ENCODE data around the gene PGS1.

PGS1 gene

GRCh38 chr17:78381601-78382232 is 3.3 kb downstream of the PGS1 start:
- peaks cover 76% of the 10 kb centered on the region for H3K79me2 ChIP-seq (ENCODE audit: insufficient read depth, low read length)
- no peak overlapping the region for H3K4me3 ChIP-seq (ENCODE audit: insufficient read depth, low read length, poor library complexity, severe bottlenecking)
- no peaks in the 10 kb centered on the region for H3F3A ChIP-seq (ENCODE audit: insufficient read depth)
- H2AFZ ChIP-seq (ENCODE audit: low read depth, low read length, severe bottlenecking), result no peak overlapping the region
- H3K9me3 ChIP-seq (ENCODE audit: insufficient read depth, low read length), result no peaks in the 10 kb centered on the region
- H3K9me2 ChIP-seq (replicated peaks; ENCODE audit: insufficient read depth, low read length), result no peaks in the 10 kb centered on the region
- H4K20me1 ChIP-seq (ENCODE audit: low read depth, low read length), result no peaks in the 10 kb centered on the region; the same call in 1 of the 2 replicates
- no peak overlapping the region for H3K27ac ChIP-seq (ENCODE audit: low read depth, low read length)
- no peaks in the 10 kb centered on the region for H3K36me3 ChIP-seq (ENCODE audit: low read length)
- no peak overlapping the region for H3K4me2 ChIP-seq (ENCODE audit: low read depth, low read length, poor library complexity, severe bottlenecking)
- no peak for TF ChIP-seq EZH2phosphoT487 (conservative IDR thresholded peaks at IDR 0.05; ENCODE audit: low read length)
- TF ChIP-seq CTCF (IDR thresholded peaks at IDR 0.05; ENCODE audit: insufficient read depth, low read length, poor library complexity, severe bottlenecking), result no peak
- H3K9ac ChIP-seq (ENCODE audit: low read length), result no peak overlapping the region
- no peaks in the 10 kb centered on the region for H3K27me3 ChIP-seq (ENCODE audit: low read length)

GRCh38 chr17:78383725-78384471 is 5.4 kb downstream of the PGS1 start:
- Histone ChIP-seq H3K9me2 (replicated peaks; ENCODE audit: insufficient read depth, low read length) (no peaks in the 10 kb centered on the region), H3K27ac (ENCODE audit: low read depth, low read length) (no peak overlapping the region), H3K27me3 (ENCODE audit: low read length) (no peaks in the 10 kb centered on the region), H3K79me2 (ENCODE audit: insufficient read depth, low read length) (peaks cover 94% of the 10 kb centered on the region), H4K20me1 (ENCODE audit: low read depth, low read length) (no peaks in the 10 kb centered on the region; the same call in 1 of the 2 replicates), H3K4me2 (ENCODE audit: low read depth, low read length, poor library complexity, severe bottlenecking) (no peak overlapping the region), H3K4me3 (ENCODE audit: insufficient read depth, low read length, poor library complexity, severe bottlenecking) (no peak overlapping the region), H3K9ac (ENCODE audit: low read length) (no peak overlapping the region), H3K36me3 (ENCODE audit: low read length) (no peaks in the 10 kb centered on the region), H2AFZ (ENCODE audit: low read depth, low read length, severe bottlenecking) (no peak overlapping the region), H3F3A (ENCODE audit: insufficient read depth) (peaks cover 11% of the 10 kb centered on the region), H3K9me3 (ENCODE audit: insufficient read depth, low read length) (no peaks in the 10 kb centered on the region)
- TF ChIP-seq CTCF (IDR thresholded peaks at IDR 0.05; ENCODE audit: insufficient read depth, low read length, poor library complexity, severe bottlenecking), result no peak
- no peak for TF ChIP-seq EZH2phosphoT487 (conservative IDR thresholded peaks at IDR 0.05; ENCODE audit: low read length)

- no peaks in the 10 kb centered on the region for H3K9me3 ChIP-seq (ENCODE audit: insufficient read depth, low read length)
- H3K27ac ChIP-seq (ENCODE audit: low read depth, low read length), result no peak overlapping the region
- H3K4me3 ChIP-seq (ENCODE audit: insufficient read depth, low read length, poor library complexity, severe bottlenecking), result no peak overlapping the region
- no peaks in the 10 kb centered on the region for H3K27me3 ChIP-seq (ENCODE audit: low read length)
- H3K79me2 ChIP-seq (ENCODE audit: insufficient read depth, low read length), result peaks cover 92% of the 10 kb centered on the region
- no peak overlapping the region for H3K9ac ChIP-seq (ENCODE audit: low read length)
- peaks cover 11% of the 10 kb centered on the region for H3F3A ChIP-seq (ENCODE audit: insufficient read depth)
- TF ChIP-seq CTCF (IDR thresholded peaks at IDR 0.05; ENCODE audit: insufficient read depth, low read length, poor library complexity, severe bottlenecking), result no peak
- no peak for TF ChIP-seq EZH2phosphoT487 (conservative IDR thresholded peaks at IDR 0.05; ENCODE audit: low read length)
- H2AFZ ChIP-seq (ENCODE audit: low read depth, low read length, severe bottlenecking), result no peak overlapping the region
- no peak overlapping the region for H3K4me2 ChIP-seq (ENCODE audit: low read depth, low read length, poor library complexity, severe bottlenecking)
- H4K20me1 ChIP-seq (ENCODE audit: low read depth, low read length), result no peaks in the 10 kb centered on the region
- no peaks in the 10 kb centered on the region for H3K36me3 ChIP-seq (ENCODE audit: low read length)
- no peaks in the 10 kb centered on the region for H3K9me2 ChIP-seq (replicated peaks; ENCODE audit: insufficient read depth, low read length)
Observed at GRCh38 chr17:78384479-78385175, 6.2 kb downstream of the PGS1 start.
